T-helper 1 cell treated with Interleukin-12 subunit alpha and Interleukin-12 subunit beta and Interleukin-4 antibody, amounts not matched to agents 30 μg/mL and 1 μg/mL, for 36 hours (primary cell): ENCODE measurements around the gene SESN2.

Experiments
- H3K27ac Mint-ChIP-seq: one replicate; pipeline ENCODE4 v1.8.0; 2021; ENCODE audit warnings: mild to moderate bottlenecking, mixed read lengths
- H3K27me3 Mint-ChIP-seq: one replicate; pipeline ENCODE4 v1.8.0; 2021; ENCODE audit warnings: low read depth, mixed read lengths
- H3K36me3 Mint-ChIP-seq: one replicate; pipeline ENCODE4 v1.8.0; 2021; ENCODE audit warnings: low read depth, mixed read lengths
- H3K4me1 Mint-ChIP-seq: one replicate; pipeline ENCODE4 v1.8.0; 2021; ENCODE audit warnings: low read depth, mixed read lengths
- H3K4me3 Mint-ChIP-seq: one replicate; pipeline ENCODE4 v1.8.0; 2021; ENCODE audit warnings: mild to moderate bottlenecking, moderate library complexity, mixed read lengths
- H3K9me3 Mint-ChIP-seq: one replicate; pipeline ENCODE4 v1.8.0; 2021; ENCODE audit warnings: mixed read lengths

SESN2 gene

GRCh38 chr1:28266920-28267322 is 7.6 kb downstream of the SESN2 start:
- H3K36me3 Mint-ChIP-seq: peaks cover 6% of the 10 kb centered on the region
- H3K27me3 Mint-ChIP-seq: no peaks in the 10 kb centered on the region
- no peak overlapping the region for H3K4me3 Mint-ChIP-seq
- H3K27ac Mint-ChIP-seq: no peak overlapping the region
- peaks cover 15% of the 10 kb centered on the region for H3K4me1 Mint-ChIP-seq
- no peaks in the 10 kb centered on the region for H3K9me3 Mint-ChIP-seq

GRCh38 chr1:28267633-28268032 is 8.3 kb downstream of the SESN2 start:
- H3K9me3 Mint-ChIP-seq: no peaks in the 10 kb centered on the region
- no peak overlapping the region for H3K27ac Mint-ChIP-seq
- H3K27me3 Mint-ChIP-seq: no peaks in the 10 kb centered on the region
- H3K4me1 Mint-ChIP-seq: peaks cover 15% of the 10 kb centered on the region
- peaks cover 6% of the 10 kb centered on the region for H3K36me3 Mint-ChIP-seq
- no peak overlapping the region for H3K4me3 Mint-ChIP-seq

GRCh38 chr1:28269529-28269928 is 10.2 kb downstream of the SESN2 start:
- H3K4me3 Mint-ChIP-seq: no peak overlapping the region
- no peak overlapping the region for H3K27ac Mint-ChIP-seq
- no peaks in the 10 kb centered on the region for H3K27me3 Mint-ChIP-seq
- H3K9me3 Mint-ChIP-seq: no peaks in the 10 kb centered on the region
- peaks cover 11% of the 10 kb centered on the region for H3K4me1 Mint-ChIP-seq
- peaks cover 11% of the 10 kb centered on the region for H3K36me3 Mint-ChIP-seq

- Mint-ChIP-seq H3K27ac (no peak overlapping the region), H3K9me3 (no peaks in the 10 kb centered on the region)
These were observed 13.0 kb downstream of the SESN2 start for GRCh38 chr1:28272215-28272852.

GRCh38 chr1:28273216-28273860 is 14.0 kb downstream of the SESN2 start:
- H3K4me3 Mint-ChIP-seq: no peak overlapping the region
- H3K36me3 Mint-ChIP-seq: peaks cover 23% of the 10 kb centered on the region
- H3K27ac Mint-ChIP-seq: no peak overlapping the region
- no peaks in the 10 kb centered on the region for H3K27me3 Mint-ChIP-seq
- peaks cover 2% of the 10 kb centered on the region for H3K4me1 Mint-ChIP-seq
- H3K9me3 Mint-ChIP-seq: no peaks in the 10 kb centered on the region

More at GRCh38 chr1:28272215-28272852, 13.0 kb downstream of the SESN2 start:
- no peak overlapping the region for H3K4me3 Mint-ChIP-seq
- peaks cover 2% of the 10 kb centered on the region for H3K4me1 Mint-ChIP-seq
- no peaks in the 10 kb centered on the region for H3K27me3 Mint-ChIP-seq
- peaks cover 16% of the 10 kb centered on the region for H3K36me3 Mint-ChIP-seq

- no peaks in the 10 kb centered on the region for H3K27me3 Mint-ChIP-seq
- no peak overlapping the region for H3K27ac Mint-ChIP-seq
- no peak overlapping the region for H3K4me3 Mint-ChIP-seq
- H3K36me3 Mint-ChIP-seq: peaks cover 40% of the 10 kb centered on the region
- no peaks in the 10 kb centered on the region for H3K9me3 Mint-ChIP-seq
- peaks cover 4% of the 10 kb centered on the region for H3K4me1 Mint-ChIP-seq
These were observed 19.4 kb downstream of the SESN2 start for GRCh38 chr1:28278763-28279162.

GRCh38 chr1:28279721-28280120 is 20.4 kb downstream of the SESN2 start:
- Mint-ChIP-seq H3K4me1 (peaks cover 4% of the 10 kb centered on the region), H3K4me3 (no peak overlapping the region), H3K27ac (no peak overlapping the region), H3K36me3 (peaks cover 34% of the 10 kb centered on the region), H3K27me3 (no peaks in the 10 kb centered on the region), H3K9me3 (no peaks in the 10 kb centered on the region)

GRCh38 chr1:28280501-28280900 is 21.2 kb downstream of the SESN2 start:
- Mint-ChIP-seq H3K4me1 (peaks cover 4% of the 10 kb centered on the region), H3K27ac (no peak overlapping the region), H3K36me3 (peaks cover 30% of the 10 kb centered on the region), H3K27me3 (no peaks in the 10 kb centered on the region), H3K4me3 (no peak overlapping the region), H3K9me3 (no peaks in the 10 kb centered on the region)

- no peaks in the 10 kb centered on the region for H3K9me3 Mint-ChIP-seq
- peaks cover 4% of the 10 kb centered on the region for H3K4me1 Mint-ChIP-seq
- H3K27ac Mint-ChIP-seq: no peak overlapping the region
- no peak overlapping the region for H3K4me3 Mint-ChIP-seq
- no peaks in the 10 kb centered on the region for H3K27me3 Mint-ChIP-seq
- H3K36me3 Mint-ChIP-seq: peaks cover 30% of the 10 kb centered on the region
These were observed 21.7 kb downstream of the SESN2 start for GRCh38 chr1:28280977-28281381.

GRCh38 chr1:28281608-28282425 is 22.5 kb downstream of the SESN2 start:
- Mint-ChIP-seq H3K4me1 (peaks cover 4% of the 10 kb centered on the region), H3K9me3 (no peaks in the 10 kb centered on the region), H3K4me3 (no peak overlapping the region), H3K27ac (no peak overlapping the region), H3K36me3 (peaks cover 30% of the 10 kb centered on the region), H3K27me3 (no peaks in the 10 kb centered on the region)

GRCh38 chr1:28282426-28283407 is 23.4 kb downstream of the SESN2 start:
- Mint-ChIP-seq H3K4me1 (peaks cover 6% of the 10 kb centered on the region), H3K27me3 (no peaks in the 10 kb centered on the region), H3K27ac (no peak overlapping the region), H3K9me3 (no peaks in the 10 kb centered on the region), H3K4me3 (no peak overlapping the region), H3K36me3 (peaks cover 25% of the 10 kb centered on the region)

GRCh38 chr1:28286111-28286510 is 26.8 kb downstream of the SESN2 start:
- Mint-ChIP-seq H3K4me1 (peaks cover 6% of the 10 kb centered on the region), H3K27ac (no peak overlapping the region), H3K9me3 (no peaks in the 10 kb centered on the region), H3K27me3 (peaks cover 5% of the 10 kb centered on the region), H3K4me3 (no peak overlapping the region), H3K36me3 (peaks cover 9% of the 10 kb centered on the region)

GRCh38 chr1:28288487-28288886 is 29.2 kb downstream of the SESN2 start:
- Mint-ChIP-seq H3K27ac (peak overlapping the region; percentile 10), H3K36me3 (no peaks in the 10 kb centered on the region), H3K4me1 (peaks cover 2% of the 10 kb centered on the region), H3K27me3 (peaks cover 5% of the 10 kb centered on the region), H3K9me3 (no peaks in the 10 kb centered on the region), H3K4me3 (no peak overlapping the region)

- H3K27me3 Mint-ChIP-seq: peaks cover 9% of the 10 kb centered on the region
- no peaks in the 10 kb centered on the region for H3K9me3 Mint-ChIP-seq
- no peak overlapping the region for H3K4me3 Mint-ChIP-seq
- no peaks in the 10 kb centered on the region for H3K36me3 Mint-ChIP-seq
- H3K4me1 Mint-ChIP-seq: peaks cover 2% of the 10 kb centered on the region
- H3K27ac Mint-ChIP-seq: no peak overlapping the region
These were observed 31.5 kb downstream of the SESN2 start for GRCh38 chr1:28290851-28291250.
